Tibial nerve (tissue), 3 donors: ENCODE measurements around the gene TPD52L2.

Experiments
- CTCF ChIP-seq, 5 experiments: fragments of 200-600 bp in 3 of 5; fragments of 450-650 bp in 2 of 5; sonication (generic) in 3 of 5; IDR thresholded peaks; one replicate each; pipeline ENCODE4 v1.5.1; 2016 to 2019; ENCODE audit warnings: antibody characterized with exemption in 5 of 5, mild to moderate bottlenecking in 3 of 5, moderate library complexity in 2 of 5
- POLR2A ChIP-seq, 2 donors: fragments of 450-650 bp; IDR thresholded peaks; one replicate each; pipeline ENCODE4 v1.6.1; 2017; ENCODE audit warnings: antibody characterized with exemption in 2 of 2, mild to moderate bottlenecking in 2 of 2, moderate library complexity in 2 of 2

- no peak for TF ChIP-seq CTCF (IDR thresholded peaks at IDR 0.05)
- TF ChIP-seq POLR2A (IDR thresholded peaks at IDR 0.05), result no peak
These were observed 16.8 kb upstream of the TPD52L2 start for GRCh38 chr20:63848003-63848911.
